HepG2 (cell line): ENCODE data around the gene CEP83. TPM values are rescaled to one million over a fixed set of nuclear protein-coding genes. Genes with fewer than 3 reads are reported as not detected.

Experiments used
- ATAC-seq: fragments of 200-7000 bp; cut with Tn5 transposase; 3 replicates; pipeline ENCODE4 v1.9.1; 2020; ENCODE audit warnings: mild to moderate bottlenecking, moderate library complexity
- BruUV-seq: library from RNA; stranded (reverse); fragments of 400-500 nt; replicated peaks from 2 replicates; lab custom pipeline; 2021; lab: Mats Ljungman, UMichigan
- CTCF ChIA-PET: fragments of 300-600 bp; formaldehyde crosslinking; extraction: SDS; loops from one replicate; lab custom pipeline; 2021; ENCODE audit warnings: low total read pairs, inconsistent platforms, low intra/inter-chr PET ratio; lab: Yijun Ruan, JAX
- POLR2A ChIA-PET: fragments of 350-600 bp; sonication (Branson Sonifier 250); formaldehyde crosslinking; loops from one replicate; lab custom pipeline; 2020; ENCODE audit warnings: antibody characterized with exemption, inconsistent platforms; lab: Yijun Ruan, JAX
- DNase-seq: peaks from one replicate; pipeline ENCODE4 v3.0.0-alpha.2; 2015; ENCODE audit warnings: low spot score
- FAIRE-seq: peaks from 3 replicates; lab custom pipeline; 2011; peaks lifted over from hg19 to GRCh38; lab: Jason Lieb, UNC
- H2AFZ ChIP-seq: one replicate; pipeline ENCODE4 v1.6.1; 2011; ENCODE audit warnings: low read length, inconsistent platforms
- H3K27ac ChIP-seq: fragments of 300-600 bp; 3 replicates; pipeline ENCODE4 v1.8.0; 2011; ENCODE audit warnings: mixed run types, mild to moderate bottlenecking, mixed read lengths, low read length, inconsistent platforms; ENCODE audit not compliant: insufficient read depth; ENCODE audit errors: extremely low read length
- H3K27me3 ChIP-seq, 2 experiments: fragments of 200-600 bp in 1 of 2; 2 replicates in 1 of 2; 3 replicates in 1 of 2; pipeline versions ENCODE4 v1.6.0 to v1.8.0; 2011; ENCODE audit warnings: low read length in 2 of 2, mild to moderate bottlenecking in 2 of 2, moderate library complexity in 2 of 2, inconsistent platforms in 1 of 2; ENCODE audit not compliant: insufficient read depth in 2 of 2, control insufficient read depth in 1 of 2
- H3K36me3 ChIP-seq, 2 experiments: fragments of 200-600 bp in 1 of 2; replicated peaks in 1 of 2; 2 replicates in 1 of 2; 3 replicates in 1 of 2; pipeline versions ENCODE4 v1.5.1 to v1.8.0; 2011; ENCODE audit warnings: low read length in 2 of 2, inconsistent platforms in 1 of 2; ENCODE audit not compliant: insufficient read depth in 2 of 2, control insufficient read depth in 1 of 2
- H3K4me1 ChIP-seq: 2 replicates; pipeline ENCODE4 v1.5.1; 2012; ENCODE audit warnings: low read length, inconsistent platforms; ENCODE audit not compliant: insufficient read depth
- H3K4me2 ChIP-seq: 2 replicates; pipeline ENCODE4 v1.6.0; 2011; ENCODE audit warnings: low read depth, low read length, inconsistent platforms
- H3K4me3 ChIP-seq, 3 experiments: fragments of 200-600 bp in 1 of 3; sonication (generic), shearing (Covaris generic) in 1 of 3; replicated peaks in 1 of 3; 2 replicates each; pipeline ENCODE4 v1.5.1; 2011 to 2016; ENCODE audit warnings: low read length in 3 of 3, inconsistent platforms in 2 of 3, low read depth in 2 of 3, mild to moderate bottlenecking in 2 of 3, control low read depth in 1 of 3, mixed read lengths in 1 of 3; ENCODE audit not compliant: insufficient read depth in 1 of 3
- H3K79me2 ChIP-seq: one replicate; pipeline ENCODE4 v1.6.1; 2011; ENCODE audit warnings: low read length, inconsistent platforms; ENCODE audit not compliant: insufficient read depth
- H3K9ac ChIP-seq: 2 replicates; pipeline ENCODE4 v1.6.0; 2011; ENCODE audit warnings: mild to moderate bottlenecking, low read depth, low read length, inconsistent platforms; ENCODE audit not compliant: insufficient read depth
- H3K9me3 ChIP-seq: 2 replicates; pipeline ENCODE4 v1.5.1; 2012; ENCODE audit warnings: mild to moderate bottlenecking, low read length
- H4K20me1 ChIP-seq: 2 replicates; pipeline ENCODE4 v1.6.0; 2011; ENCODE audit warnings: inconsistent platforms, mild to moderate bottlenecking, low read length, moderate library complexity; ENCODE audit not compliant: insufficient read depth
- ATRX ChIP-seq: sonication (generic); formaldehyde crosslinking; IDR thresholded peaks from 2 replicates; pipeline ENCODE4 v1.4.0; 2020; ENCODE audit warnings: missing genetic modification reagents, borderline replicate concordance
- CEBPB ChIP-seq: IDR thresholded peaks from 2 replicates; pipeline ENCODE4 v1.6.1; 2011; ENCODE audit warnings: low read depth, low read length, improper control_type of control experiment, borderline replicate concordance
- EEA1 ChIP-seq: sonication (generic); formaldehyde crosslinking; IDR thresholded peaks from 2 replicates; pipeline ENCODE4 v1.5.1; 2020; ENCODE audit warnings: mild to moderate bottlenecking, missing genetic modification reagents, borderline replicate concordance
- ETV6 ChIP-seq: sonication (generic); formaldehyde crosslinking; conservative IDR thresholded peaks from 2 replicates; pipeline ENCODE4 v1.4.0; 2020; ENCODE audit warnings: missing genetic modification reagents
- MED1 ChIP-seq: sonication (generic); formaldehyde crosslinking; IDR thresholded peaks from 2 replicates; pipeline ENCODE4 v1.4.0; 2020; ENCODE audit warnings: missing genetic modification reagents
- REXO4 ChIP-seq: sonication (generic); formaldehyde crosslinking; IDR thresholded peaks from 2 replicates; pipeline ENCODE4 v1.8.0; 2022; ENCODE audit warnings: missing genetic modification reagents, mild to moderate bottlenecking, borderline replicate concordance
- SNAI1 ChIP-seq: sonication (generic); formaldehyde crosslinking; IDR thresholded peaks from 2 replicates; pipeline ENCODE4 v1.5.0; 2020; ENCODE audit warnings: mild to moderate bottlenecking, missing genetic modification reagents, borderline replicate concordance
- WGBS: methylation state at CpG from one replicate; pipeline ENCODE4 v1.1.6; 2017; ENCODE audit warnings: low lambda C conversion rate; 5-methylcytosine and 5-hydroxymethylcytosine counted together
- in situ Hi-C: cut with HindIII; loops from 2 replicates; pipeline ENCODE4 v1.10.0; 2017; ENCODE audit warnings: low pct_unique_long_range_greater_than_20kb; ENCODE audit not compliant: extremely low pct_ligation_motif_present
- intact Hi-C: fragments of 100-400 bp; cut with micrococcal nuclease; formaldehyde crosslinking; loops from one replicate; pipeline ENCODE4 v1.10.0; 2022; ENCODE audit not compliant: unreplicated experiment
- polyA plus RNA-seq, 8 experiments: library from polyadenylated mRNA; depleted of rRNA in 3 of 8; stranded (reverse) in 7 of 8; unstranded in 1 of 8; fragments of >200 nt; fragmentation: Illumina TruSeq in 4 of 8; extraction: Trizol in 4 of 8; gene quantifications; 2 replicates each; pipeline versions ENCODE4 v1.2.1 to v1.2.3, GENCODE V29; 2011 to 2016; ENCODE audit warnings: low read depth in 4 of 8, missing spikeins in 1 of 8, mixed read lengths in 1 of 8; ENCODE audit not compliant: insufficient read depth in 1 of 8
- total RNA-seq, 5 experiments: library from RNA; depleted of rRNA; stranded (reverse); fragments of >200 nt; fragmentation: Illumina TruSeq; extraction: Trizol; gene quantifications; 2 replicates each; pipeline ENCODE4 v1.2.3, GENCODE V29; 2016; ENCODE audit warnings: low read depth in 1 of 5
- TF ChIP-seq, protein P1 (sequence below): sonication (generic); formaldehyde crosslinking; IDR thresholded peaks from 2 replicates; pipeline ENCODE4 v1.4.0; 2020; ENCODE audit warnings: missing genetic modification reagents, borderline replicate concordance
- TF ChIP-seq, protein P2 (sequence below): sonication (generic); formaldehyde crosslinking; IDR thresholded peaks from 2 replicates; pipeline ENCODE4 v1.8.1; 2022; ENCODE audit warnings: mild to moderate bottlenecking, missing genetic modification reagents
- TF ChIP-seq, protein P3 (sequence below): sonication (generic); formaldehyde crosslinking; IDR thresholded peaks from 2 replicates; pipeline ENCODE4 v1.5.1; 2020; ENCODE audit warnings: mild to moderate bottlenecking, missing genetic modification reagents, borderline replicate concordance

CEP83 gene
- total and polyA plus RNA-seq, 2 of the 13 experiments (the other 11 are each of a cell fraction or from before 2014, with no cell fraction given), result 6.2 to 19.2 TPM

DNA sequence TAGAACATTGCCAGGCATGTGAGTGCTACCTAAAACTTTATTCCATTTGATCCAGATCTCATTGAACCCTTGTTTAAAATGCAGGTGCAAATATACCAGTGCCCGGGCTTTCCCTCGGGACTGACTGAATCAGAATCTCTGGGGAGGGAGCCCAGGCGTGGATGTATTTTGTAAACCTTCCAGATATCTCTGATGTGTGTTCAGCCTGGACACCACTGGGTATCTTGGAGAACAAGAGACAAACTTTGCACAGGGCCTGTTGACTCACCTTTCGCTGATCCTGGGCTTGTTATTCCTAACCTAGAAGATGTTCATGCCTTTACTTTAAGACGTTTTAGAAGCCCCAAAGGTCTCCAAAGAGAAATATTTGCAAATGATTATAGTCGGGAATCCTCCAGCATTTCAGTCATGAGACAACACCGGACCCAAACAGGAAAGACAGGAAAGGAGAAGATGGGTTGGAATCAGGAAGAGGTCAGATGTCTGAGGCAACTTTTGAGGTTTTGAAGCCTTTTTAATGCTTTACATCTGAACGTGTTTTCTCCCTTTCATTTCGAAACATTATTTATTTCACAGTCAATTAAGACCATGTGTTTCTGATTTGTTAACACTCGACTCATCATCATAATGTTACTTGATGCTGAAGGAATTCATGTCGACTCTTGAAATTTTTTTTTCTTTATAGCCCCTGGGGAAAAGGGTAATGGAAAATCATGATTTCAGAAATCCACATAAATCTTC is 192.7 kb downstream of the CEP83 start:
- Histone ChIP-seq H3K4me3 (no peak overlapping the region), H3K9me3 (no peaks in the 10 kb centered on the region), H3K27ac (no peak overlapping the region), H3K36me3 (peaks cover 3 to 14% of the 10 kb centered on the region in 2 experiments; a peak in 3 of 5 replicates), H3K4me1 (no peaks in the 10 kb centered on the region), H4K20me1 (no peaks in the 10 kb centered on the region), H3K4me2 (no peak overlapping the region), H3K9ac (no peak overlapping the region), H3K79me2 (no peaks in the 10 kb centered on the region), H2AFZ (no peak overlapping the region), H3K27me3 (no peaks in the 10 kb centered on the region)
- DNase-seq, result no peak
- ChIA-PET CTCF (no interaction called here), POLR2A (no interaction called here)
- FAIRE-seq, result no peak
- in situ Hi-C loops, result loop anchor here (5.0 kb wide), 1 partner anchor 265 kb away; no protein-coding TSS in a partner anchor
- ATAC-seq, result no peak
- WGBS, result 90% methylated on average over 11 of the region's 11 CpGs
- intact Hi-C loops, result no loop called here
- BruUV-seq, result no TSS peak
- TF ChIP-seq, protein P1, sequence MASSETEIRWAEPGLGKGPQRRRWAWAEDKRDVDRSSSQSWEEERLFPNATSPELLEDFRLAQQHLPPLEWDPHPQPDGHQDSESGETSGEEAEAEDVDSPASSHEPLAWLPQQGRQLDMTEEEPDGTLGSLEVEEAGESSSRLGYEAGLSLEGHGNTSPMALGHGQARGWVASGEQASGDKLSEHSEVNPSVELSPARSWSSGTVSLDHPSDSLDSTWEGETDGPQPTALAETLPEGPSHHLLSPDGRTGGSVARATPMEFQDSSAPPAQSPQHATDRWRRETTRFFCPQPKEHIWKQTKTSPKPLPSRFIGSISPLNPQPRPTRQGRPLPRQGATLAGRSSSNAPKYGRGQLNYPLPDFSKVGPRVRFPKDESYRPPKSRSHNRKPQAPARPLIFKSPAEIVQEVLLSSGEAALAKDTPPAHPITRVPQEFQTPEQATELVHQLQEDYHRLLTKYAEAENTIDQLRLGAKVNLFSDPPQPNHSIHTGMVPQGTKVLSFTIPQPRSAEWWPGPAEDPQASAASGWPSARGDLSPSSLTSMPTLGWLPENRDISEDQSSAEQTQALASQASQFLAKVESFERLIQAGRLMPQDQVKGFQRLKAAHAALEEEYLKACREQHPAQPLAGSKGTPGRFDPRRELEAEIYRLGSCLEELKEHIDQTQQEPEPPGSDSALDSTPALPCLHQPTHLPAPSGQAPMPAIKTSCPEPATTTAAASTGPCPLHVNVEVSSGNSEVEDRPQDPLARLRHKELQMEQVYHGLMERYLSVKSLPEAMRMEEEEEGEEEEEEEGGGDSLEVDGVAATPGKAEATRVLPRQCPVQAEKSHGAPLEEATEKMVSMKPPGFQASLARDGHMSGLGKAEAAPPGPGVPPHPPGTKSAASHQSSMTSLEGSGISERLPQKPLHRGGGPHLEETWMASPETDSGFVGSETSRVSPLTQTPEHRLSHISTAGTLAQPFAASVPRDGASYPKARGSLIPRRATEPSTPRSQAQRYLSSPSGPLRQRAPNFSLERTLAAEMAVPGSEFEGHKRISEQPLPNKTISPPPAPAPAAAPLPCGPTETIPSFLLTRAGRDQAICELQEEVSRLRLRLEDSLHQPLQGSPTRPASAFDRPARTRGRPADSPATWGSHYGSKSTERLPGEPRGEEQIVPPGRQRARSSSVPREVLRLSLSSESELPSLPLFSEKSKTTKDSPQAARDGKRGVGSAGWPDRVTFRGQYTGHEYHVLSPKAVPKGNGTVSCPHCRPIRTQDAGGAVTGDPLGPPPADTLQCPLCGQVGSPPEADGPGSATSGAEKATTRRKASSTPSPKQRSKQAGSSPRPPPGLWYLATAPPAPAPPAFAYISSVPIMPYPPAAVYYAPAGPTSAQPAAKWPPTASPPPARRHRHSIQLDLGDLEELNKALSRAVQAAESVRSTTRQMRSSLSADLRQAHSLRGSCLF (CRISPR knock-in tag), result no peak
- TF ChIP-seq REXO4 (CRISPR knock-in tag) (no peak), SNAI1 (CRISPR knock-in tag) (no peak), ATRX (CRISPR knock-in tag) (no peak), MED1 (CRISPR knock-in tag) (no peak), EEA1 (CRISPR knock-in tag) (no peak), CEBPB (no peak), ETV6 (CRISPR knock-in tag) (no peak)
- TF ChIP-seq, protein P2, sequence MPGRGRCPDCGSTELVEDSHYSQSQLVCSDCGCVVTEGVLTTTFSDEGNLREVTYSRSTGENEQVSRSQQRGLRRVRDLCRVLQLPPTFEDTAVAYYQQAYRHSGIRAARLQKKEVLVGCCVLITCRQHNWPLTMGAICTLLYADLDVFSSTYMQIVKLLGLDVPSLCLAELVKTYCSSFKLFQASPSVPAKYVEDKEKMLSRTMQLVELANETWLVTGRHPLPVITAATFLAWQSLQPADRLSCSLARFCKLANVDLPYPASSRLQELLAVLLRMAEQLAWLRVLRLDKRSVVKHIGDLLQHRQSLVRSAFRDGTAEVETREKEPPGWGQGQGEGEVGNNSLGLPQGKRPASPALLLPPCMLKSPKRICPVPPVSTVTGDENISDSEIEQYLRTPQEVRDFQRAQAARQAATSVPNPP (CRISPR knock-in tag), result no peak
- TF ChIP-seq, protein P3, sequence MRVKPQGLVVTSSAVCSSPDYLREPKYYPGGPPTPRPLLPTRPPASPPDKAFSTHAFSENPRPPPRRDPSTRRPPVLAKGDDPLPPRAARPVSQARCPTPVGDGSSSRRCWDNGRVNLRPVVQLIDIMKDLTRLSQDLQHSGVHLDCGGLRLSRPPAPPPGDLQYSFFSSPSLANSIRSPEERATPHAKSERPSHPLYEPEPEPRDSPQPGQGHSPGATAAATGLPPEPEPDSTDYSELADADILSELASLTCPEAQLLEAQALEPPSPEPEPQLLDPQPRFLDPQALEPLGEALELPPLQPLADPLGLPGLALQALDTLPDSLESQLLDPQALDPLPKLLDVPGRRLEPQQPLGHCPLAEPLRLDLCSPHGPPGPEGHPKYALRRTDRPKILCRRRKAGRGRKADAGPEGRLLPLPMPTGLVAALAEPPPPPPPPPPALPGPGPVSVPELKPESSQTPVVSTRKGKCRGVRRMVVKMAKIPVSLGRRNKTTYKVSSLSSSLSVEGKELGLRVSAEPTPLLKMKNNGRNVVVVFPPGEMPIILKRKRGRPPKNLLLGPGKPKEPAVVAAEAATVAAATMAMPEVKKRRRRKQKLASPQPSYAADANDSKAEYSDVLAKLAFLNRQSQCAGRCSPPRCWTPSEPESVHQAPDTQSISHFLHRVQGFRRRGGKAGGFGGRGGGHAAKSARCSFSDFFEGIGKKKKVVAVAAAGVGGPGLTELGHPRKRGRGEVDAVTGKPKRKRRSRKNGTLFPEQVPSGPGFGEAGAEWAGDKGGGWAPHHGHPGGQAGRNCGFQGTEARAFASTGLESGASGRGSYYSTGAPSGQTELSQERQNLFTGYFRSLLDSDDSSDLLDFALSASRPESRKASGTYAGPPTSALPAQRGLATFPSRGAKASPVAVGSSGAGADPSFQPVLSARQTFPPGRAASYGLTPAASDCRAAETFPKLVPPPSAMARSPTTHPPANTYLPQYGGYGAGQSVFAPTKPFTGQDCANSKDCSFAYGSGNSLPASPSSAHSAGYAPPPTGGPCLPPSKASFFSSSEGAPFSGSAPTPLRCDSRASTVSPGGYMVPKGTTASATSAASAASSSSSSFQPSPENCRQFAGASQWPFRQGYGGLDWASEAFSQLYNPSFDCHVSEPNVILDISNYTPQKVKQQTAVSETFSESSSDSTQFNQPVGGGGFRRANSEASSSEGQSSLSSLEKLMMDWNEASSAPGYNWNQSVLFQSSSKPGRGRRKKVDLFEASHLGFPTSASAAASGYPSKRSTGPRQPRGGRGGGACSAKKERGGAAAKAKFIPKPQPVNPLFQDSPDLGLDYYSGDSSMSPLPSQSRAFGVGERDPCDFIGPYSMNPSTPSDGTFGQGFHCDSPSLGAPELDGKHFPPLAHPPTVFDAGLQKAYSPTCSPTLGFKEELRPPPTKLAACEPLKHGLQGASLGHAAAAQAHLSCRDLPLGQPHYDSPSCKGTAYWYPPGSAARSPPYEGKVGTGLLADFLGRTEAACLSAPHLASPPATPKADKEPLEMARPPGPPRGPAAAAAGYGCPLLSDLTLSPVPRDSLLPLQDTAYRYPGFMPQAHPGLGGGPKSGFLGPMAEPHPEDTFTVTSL (CRISPR knock-in tag), result no peak
